ENCODE results near the gene TMEM165.

- TF ChIP-seq CTCF (IDR thresholded peaks at IDR 0.05) (no peak), POLR2A (IDR thresholded peaks at IDR 0.05) (no peak)
These were observed 15.2 kb upstream of the TMEM165 start for GRCh38 chr4:55380576-55380975.

Data from transverse colon (tissue), 3 donors.